Upper lobe of left lung (tissue), 4 donors: ENCODE results near the gene B4GALT1.

Experiments used
- EP300 ChIP-seq, 4 donors: sonication (generic); formaldehyde crosslinking; IDR thresholded peaks; one replicate each; pipeline ENCODE4 v1.5.1; 2017; ENCODE audit warnings: antibody characterized with exemption in 4 of 4, control low read depth in 2 of 4
- POLR2A ChIP-seq, 4 donors: fragments of 450-650 bp; IDR thresholded peaks; one replicate each; pipeline ENCODE4 v1.5.1; 2016 to 2017; ENCODE audit warnings: antibody characterized with exemption in 4 of 4, mild to moderate bottlenecking in 2 of 4
- POLR2AphosphoS5 ChIP-seq, 2 donors: sonication (generic); formaldehyde crosslinking; IDR thresholded peaks; one replicate each; pipeline ENCODE4 v1.5.1; 2017; ENCODE audit warnings: antibody characterized with exemption in 2 of 2
- TF ChIP-seq, protein P1 (sequence below), 6 experiments: fragments of 450-650 bp in 4 of 6; fragments of 200-600 bp in 2 of 6; sonication (generic) in 2 of 6; IDR thresholded peaks; one replicate each; pipeline ENCODE4 v1.5.1; 2016 to 2019; ENCODE audit warnings: antibody characterized with exemption in 6 of 6

DNA sequence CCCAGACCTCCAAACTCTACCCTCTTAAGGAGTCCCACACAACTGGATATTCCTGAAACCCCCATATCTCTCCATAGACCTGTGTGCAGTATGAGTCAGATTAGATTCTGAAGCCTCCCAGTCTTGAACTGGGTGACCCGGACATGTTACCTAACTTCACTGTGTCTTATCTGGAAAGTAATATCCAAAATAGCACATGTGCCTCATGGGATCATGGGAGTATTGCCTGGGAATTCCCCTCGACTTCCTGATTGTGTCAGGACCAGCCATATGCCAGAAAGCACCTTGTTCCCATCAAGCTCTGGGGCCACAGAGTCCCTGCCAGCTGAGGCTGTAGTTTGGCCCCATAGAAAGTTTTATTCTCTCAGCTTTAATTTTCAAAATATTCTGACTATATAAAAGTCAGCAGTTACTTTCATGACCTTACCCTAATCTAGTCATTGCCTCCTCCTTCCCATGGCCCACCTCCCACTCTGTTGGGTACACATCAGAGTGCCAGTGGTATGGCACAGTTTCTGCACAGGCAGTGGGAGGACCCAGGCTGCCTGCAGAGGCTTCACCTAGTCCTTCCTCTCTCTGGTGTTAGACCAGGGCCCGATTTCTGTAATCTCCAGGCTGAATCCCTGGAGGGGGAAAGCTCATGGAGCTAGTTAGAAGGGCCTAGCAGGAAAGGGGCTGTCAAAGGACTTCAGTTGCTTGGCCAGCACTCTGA, 19.5 kb upstream of the B4GALT1 start:
- TF ChIP-seq, protein P1, sequence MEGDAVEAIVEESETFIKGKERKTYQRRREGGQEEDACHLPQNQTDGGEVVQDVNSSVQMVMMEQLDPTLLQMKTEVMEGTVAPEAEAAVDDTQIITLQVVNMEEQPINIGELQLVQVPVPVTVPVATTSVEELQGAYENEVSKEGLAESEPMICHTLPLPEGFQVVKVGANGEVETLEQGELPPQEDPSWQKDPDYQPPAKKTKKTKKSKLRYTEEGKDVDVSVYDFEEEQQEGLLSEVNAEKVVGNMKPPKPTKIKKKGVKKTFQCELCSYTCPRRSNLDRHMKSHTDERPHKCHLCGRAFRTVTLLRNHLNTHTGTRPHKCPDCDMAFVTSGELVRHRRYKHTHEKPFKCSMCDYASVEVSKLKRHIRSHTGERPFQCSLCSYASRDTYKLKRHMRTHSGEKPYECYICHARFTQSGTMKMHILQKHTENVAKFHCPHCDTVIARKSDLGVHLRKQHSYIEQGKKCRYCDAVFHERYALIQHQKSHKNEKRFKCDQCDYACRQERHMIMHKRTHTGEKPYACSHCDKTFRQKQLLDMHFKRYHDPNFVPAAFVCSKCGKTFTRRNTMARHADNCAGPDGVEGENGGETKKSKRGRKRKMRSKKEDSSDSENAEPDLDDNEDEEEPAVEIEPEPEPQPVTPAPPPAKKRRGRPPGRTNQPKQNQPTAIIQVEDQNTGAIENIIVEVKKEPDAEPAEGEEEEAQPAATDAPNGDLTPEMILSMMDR (IDR thresholded peaks at IDR 0.05): no peak
- TF ChIP-seq EP300 (IDR thresholded peaks at IDR 0.05): no peak
- peak; percentile 18 to 38 for TF ChIP-seq POLR2AphosphoS5 (IDR thresholded peaks at IDR 0.05)
- no peak for TF ChIP-seq POLR2A (IDR thresholded peaks at IDR 0.05)
